HG03439 (cell line): Measurements from ENCODE around the gene INTS11.
"Not testable (repeated sequence)": the region's sequence is repeated elsewhere in the genome, so short reads cannot be mapped to it uniquely, and the experiment has no call there.

Experiments
- ATAC-seq: cut with Tn5 transposase; IDR thresholded peaks from one replicate; pipeline ENCODE4 v1.9.1; 2021; ENCODE audit warnings: mild to moderate bottlenecking, moderate library complexity; ENCODE audit not compliant: unreplicated experiment

Gene INTS11

GRCh38 chr1:1324524-1325287 is at the start of gene INTS11, which contains the start of gene CPTP:
INTS11 (minus strand) TSS chr1:1324660; CDS start chr1:1324608, 52 bp downstream.
CPTP (plus strand) TSS chr1:1324802; CDS start chr1:1326911, 2,109 bp downstream.
- peak; percentile 62 for ATAC-seq

- ATAC-seq: no peak
These were observed 49.5 kb upstream of the INTS11 start for GRCh38 chr1:1373815-1374588.

GRCh38 chr1:1373051-1373814 is 48.8 kb upstream of the INTS11 start:
- no peak for ATAC-seq

GRCh38 chr1:1371746-1372711 is 47.6 kb upstream of the INTS11 start:
- ATAC-seq: no peak

GRCh38 chr1:1371364-1371745 is 46.9 kb upstream of the INTS11 start:
- ATAC-seq: no peak

GRCh38 chr1:1370771-1371300 is 46.4 kb upstream of the INTS11 start:
- ATAC-seq: no peak

GRCh38 chr1:1370094-1370493 is 45.6 kb upstream of the INTS11 start:
- ATAC-seq: not testable (repeated sequence)

GRCh38 chr1:1367315-1367714 is 42.9 kb upstream of the INTS11 start:
- no peak for ATAC-seq

GRCh38 chr1:1366699-1367066 is 42.2 kb upstream of the INTS11 start:
- ATAC-seq: no peak

- ATAC-seq: no peak
These were observed 41.6 kb upstream of the INTS11 start for GRCh38 chr1:1365875-1366698.

GRCh38 chr1:1364266-1364665 is 39.8 kb upstream of the INTS11 start:
- no peak for ATAC-seq

- ATAC-seq: no peak
These were observed 37.5 kb upstream of the INTS11 start for GRCh38 chr1:1361982-1362423.

- ATAC-seq: no peak
These were observed 36.9 kb upstream of the INTS11 start for GRCh38 chr1:1361233-1361981.

GRCh38 chr1:1360506-1361169 is 36.2 kb upstream of the INTS11 start:
- no peak for ATAC-seq

GRCh38 chr1:1359664-1360468 is 35.4 kb upstream of the INTS11 start:
- no peak for ATAC-seq

GRCh38 chr1:1359308-1359663 is 34.8 kb upstream of the INTS11 start:
- no peak for ATAC-seq
